ENCODE data around the gene S100A11. TPM values are rescaled to one million over a fixed set of nuclear protein-coding genes. Genes with fewer than 3 reads are reported as not detected.
A peak's percentile ranks its signal among the peaks of the same experiment; 100 is the strongest.
"Not testable (repeated sequence)": the region's sequence is repeated elsewhere in the genome, so short reads cannot be mapped to it uniquely, and the experiment has no call there.

The S100A11 gene
- total RNA-seq (2013), result 783 TPM
- polyA plus RNA-seq, result 1,000 to 10,000 TPM; 1,184 to 3,364 (median 2,621) TPM
- 428 and 830 TPM in 2 replicates for polyA minus RNA-seq
- 118 to 487 (median 149) reads per million in 11 experiments for total RNA-seq

DNA sequence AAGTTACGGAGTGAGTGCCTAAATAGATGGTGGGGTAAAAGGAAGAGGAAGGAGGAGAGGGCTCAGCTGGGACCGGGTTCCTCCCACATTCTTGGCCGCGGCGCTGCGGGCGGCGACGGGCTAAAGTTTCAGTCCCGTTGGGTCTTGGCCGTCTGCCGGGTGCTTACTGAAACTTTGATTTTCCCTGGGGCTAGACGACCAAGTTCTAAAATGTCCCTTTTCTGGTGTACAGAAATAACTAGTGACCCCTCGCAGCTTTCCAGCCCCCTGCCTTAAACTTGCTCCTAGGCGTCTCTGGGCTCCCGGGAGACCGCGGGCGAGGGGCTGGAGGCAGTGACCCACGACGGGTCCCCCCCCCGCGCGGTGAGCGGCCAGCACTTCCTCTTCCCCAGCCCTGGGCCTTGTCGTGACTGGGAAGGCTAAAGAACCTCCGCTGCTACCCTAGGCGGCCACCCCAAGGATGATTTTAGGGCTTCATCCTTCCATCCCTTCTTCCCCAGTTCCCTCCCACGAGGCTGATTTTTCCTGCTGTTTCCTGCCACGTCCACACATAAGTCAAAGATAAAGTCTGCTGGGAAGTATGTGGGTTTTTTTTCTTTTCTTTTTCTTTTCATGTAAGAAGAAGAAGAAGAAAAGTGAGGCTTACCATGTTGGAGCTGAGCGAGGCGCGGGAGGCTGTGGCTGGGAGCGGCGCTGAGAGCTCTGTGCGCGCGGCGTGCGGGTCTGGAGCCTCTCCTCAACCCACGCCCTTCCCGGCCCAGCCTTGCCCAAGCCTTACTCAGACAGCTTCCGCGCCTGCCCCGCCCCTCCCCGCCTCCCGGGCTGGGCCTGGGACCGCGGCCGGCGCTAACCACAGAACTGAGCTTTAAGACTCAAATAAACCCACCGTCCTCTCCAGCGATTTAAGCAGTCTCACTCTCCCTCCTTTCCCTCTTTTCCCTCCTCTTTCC, at the start of gene S100A11:
TSS of gene S100A11 (minus strand) at position 738 of the 950 bp plus-strand sequence. CDS start at position 649, 89 bp downstream.
- Mint-ChIP-seq H3K4me3 (peak within 1 kb of the TSS; percentile 95 to 98), H3K27me3 (ENCODE audit: low read depth in 3 of 3) (peaks cover 0 to 4% (median 0%) of the 10 kb centered on the region in 3 donors), H3K27ac (no peak within 1 kb of the TSS), H3K4me1 (peaks cover 33% of the 10 kb centered on the region), H3K9me3 (peaks cover 0 to 2% (median 1%) of the 10 kb centered on the region in 7 donors), H3K36me3 (peaks cover 42 to 43% of the 10 kb centered on the region in 2 donors)
- intact Hi-C loops (cut with micrococcal nuclease), result loop anchor here (5.0 kb wide), 1 partner anchor 44 kb away; the partner anchor contains the start of gene S100A10 (in 2 of the 2)
- H3K36me3 ChIP-seq (replicated peaks in 1 of 2; ENCODE audit: control insufficient read depth in 1 of 2, insufficient read depth in 2 of 2, low read length in 2 of 2), result peaks cover 29 to 36% of the 10 kb centered on the region in 2 donors
- peaks cover 59% of the 10 kb centered on the region for H3K79me2 ChIP-seq (ENCODE audit: insufficient read depth, low read length)
- H3K4me3 ChIP-seq (replicated peaks in 1 of 3; ENCODE audit: low read depth in 2 of 3, low read length in 3 of 3), result peak within 1 kb of the TSS; percentile 95 to 100 (median 100)
- H3K27ac ChIP-seq (ENCODE audit: low read depth in 1 of 2, low read length in 2 of 2), result peak within 1 kb of the TSS; percentile 98 to 99
- H2AFZ ChIP-seq (ENCODE audit: insufficient read depth, low read depth, low read length, poor library complexity, severe bottlenecking), result no peak within 1 kb of the TSS
- no peaks in the 10 kb centered on the region for H3K27me3 ChIP-seq (ENCODE audit: control insufficient read depth in 2 of 2, insufficient read depth in 2 of 2, low read length in 2 of 2)
- WGBS (ENCODE audit: insufficient coverage), result under 1% methylated on average over 46 of the region's 53 CpGs
- peak within 1 kb of the TSS; percentile 99 for H3K4me2 ChIP-seq (replicated peaks; ENCODE audit: extremely low read depth, low read length, poor library complexity, severe bottlenecking)
- peak within 1 kb of the TSS; percentile 99 for H3K9ac ChIP-seq (ENCODE audit: insufficient read depth, low read length, poor library complexity, severe bottlenecking)
- H3K4me1 ChIP-seq (ENCODE audit: control insufficient read depth in 1 of 2, insufficient read depth in 2 of 2, low read length in 2 of 2), result peaks cover 86 to 87% of the 10 kb centered on the region in 2 donors
- TF ChIP-seq, protein P1, sequence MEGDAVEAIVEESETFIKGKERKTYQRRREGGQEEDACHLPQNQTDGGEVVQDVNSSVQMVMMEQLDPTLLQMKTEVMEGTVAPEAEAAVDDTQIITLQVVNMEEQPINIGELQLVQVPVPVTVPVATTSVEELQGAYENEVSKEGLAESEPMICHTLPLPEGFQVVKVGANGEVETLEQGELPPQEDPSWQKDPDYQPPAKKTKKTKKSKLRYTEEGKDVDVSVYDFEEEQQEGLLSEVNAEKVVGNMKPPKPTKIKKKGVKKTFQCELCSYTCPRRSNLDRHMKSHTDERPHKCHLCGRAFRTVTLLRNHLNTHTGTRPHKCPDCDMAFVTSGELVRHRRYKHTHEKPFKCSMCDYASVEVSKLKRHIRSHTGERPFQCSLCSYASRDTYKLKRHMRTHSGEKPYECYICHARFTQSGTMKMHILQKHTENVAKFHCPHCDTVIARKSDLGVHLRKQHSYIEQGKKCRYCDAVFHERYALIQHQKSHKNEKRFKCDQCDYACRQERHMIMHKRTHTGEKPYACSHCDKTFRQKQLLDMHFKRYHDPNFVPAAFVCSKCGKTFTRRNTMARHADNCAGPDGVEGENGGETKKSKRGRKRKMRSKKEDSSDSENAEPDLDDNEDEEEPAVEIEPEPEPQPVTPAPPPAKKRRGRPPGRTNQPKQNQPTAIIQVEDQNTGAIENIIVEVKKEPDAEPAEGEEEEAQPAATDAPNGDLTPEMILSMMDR (IDR thresholded peaks at IDR 0.05), result no peak
- peaks cover 46% of the 10 kb centered on the region for H4K20me1 ChIP-seq (ENCODE audit: insufficient read depth, low read length)
- H3K9me3 ChIP-seq (replicated peaks in 1 of 2; ENCODE audit: control insufficient read depth in 1 of 2, insufficient read depth in 1 of 2, low read length in 2 of 2), result no peaks in the 10 kb centered on the region
- DNase-seq, result peak; percentile 88 to 92 (median 91)

DNA sequence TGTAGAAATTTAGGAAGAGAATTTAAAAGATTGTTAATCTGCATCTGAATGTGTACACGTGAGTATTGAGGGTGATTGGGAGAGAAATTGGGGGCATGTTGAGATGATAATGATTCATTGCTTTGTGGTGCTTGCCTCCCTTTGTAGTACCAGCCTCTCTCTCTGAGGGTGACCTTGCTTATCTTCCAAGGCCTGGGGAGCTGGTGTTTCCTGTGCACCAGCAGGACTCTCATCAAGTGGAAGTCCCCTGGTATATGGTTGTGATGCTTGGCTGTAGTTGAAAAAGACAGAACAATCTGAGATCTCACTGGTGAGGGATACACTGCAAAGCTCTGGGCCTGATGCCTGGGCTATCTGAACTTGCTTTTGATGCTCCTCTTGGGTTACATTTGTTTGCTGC, 48.0 kb upstream of the S100A11 start:
- Mint-ChIP-seq H3K27me3 (ENCODE audit: low read depth in 3 of 3) (peaks cover 2 to 11% (median 2%) of the 10 kb centered on the region in 3 donors), H3K36me3 (no peaks in the 10 kb centered on the region), H3K9me3 (peaks cover 0 to 4% (median 0%) of the 10 kb centered on the region in 7 donors), H3K4me3 (no peak overlapping the region), H3K27ac (no peak overlapping the region), H3K4me1 (no peaks in the 10 kb centered on the region)
- no peaks in the 10 kb centered on the region for H3K9me3 ChIP-seq (replicated peaks in 1 of 2; ENCODE audit: control insufficient read depth in 1 of 2, insufficient read depth in 1 of 2, low read length in 2 of 2)
- no peak overlapping the region for H3K4me2 ChIP-seq (replicated peaks; ENCODE audit: extremely low read depth, low read length, poor library complexity, severe bottlenecking)
- 57% methylated on average over 1 of the region's 1 CpG for WGBS (ENCODE audit: insufficient coverage)
- intact Hi-C loops (cut with micrococcal nuclease), result no loop called here
- no peaks in the 10 kb centered on the region for H3K79me2 ChIP-seq (ENCODE audit: insufficient read depth, low read length)
- no peak overlapping the region for H3K27ac ChIP-seq (ENCODE audit: low read depth in 1 of 2, low read length in 2 of 2)
- no peak overlapping the region for H3K4me3 ChIP-seq (replicated peaks in 1 of 3; ENCODE audit: low read depth in 2 of 3, low read length in 3 of 3)
- no peaks in the 10 kb centered on the region for H4K20me1 ChIP-seq (ENCODE audit: insufficient read depth, low read length)
- H3K36me3 ChIP-seq (replicated peaks in 1 of 2; ENCODE audit: control insufficient read depth in 1 of 2, insufficient read depth in 2 of 2, low read length in 2 of 2), result no peaks in the 10 kb centered on the region
- no peaks in the 10 kb centered on the region for H3K4me1 ChIP-seq (ENCODE audit: control insufficient read depth in 1 of 2, insufficient read depth in 2 of 2, low read length in 2 of 2)
- no peak overlapping the region for H3K9ac ChIP-seq (ENCODE audit: insufficient read depth, low read length, poor library complexity, severe bottlenecking)
- no peak overlapping the region for H2AFZ ChIP-seq (ENCODE audit: insufficient read depth, low read depth, low read length, poor library complexity, severe bottlenecking)
- no peak for DNase-seq
- TF ChIP-seq, protein P1 (IDR thresholded peaks at IDR 0.05), result no peak
- H3K27me3 ChIP-seq (ENCODE audit: control insufficient read depth in 2 of 2, insufficient read depth in 2 of 2, low read length in 2 of 2), result peaks cover 5 to 12% of the 10 kb centered on the region in 2 donors

DNA sequence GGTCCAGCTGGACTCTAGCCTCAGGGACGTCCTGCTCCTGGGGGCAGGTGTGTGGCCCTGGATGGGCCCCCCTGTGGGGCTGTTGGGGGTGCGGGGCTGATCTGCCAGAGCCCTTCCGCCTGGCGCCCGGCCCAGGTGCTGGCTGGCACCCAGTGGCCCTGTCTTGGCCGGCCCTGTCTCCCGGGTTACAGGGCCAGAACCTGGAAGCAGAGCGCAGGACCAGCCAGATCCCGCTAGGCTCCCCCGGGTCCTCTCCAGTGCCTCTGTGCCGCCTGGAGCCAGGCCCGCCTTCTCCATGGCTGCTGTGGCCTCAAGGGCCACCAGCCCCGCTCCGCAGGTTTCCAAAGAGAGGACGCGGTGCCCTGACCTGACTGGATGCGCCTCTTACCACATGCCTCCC, 44.2 kb upstream of the S100A11 start:
- H3K27ac Mint-ChIP-seq; H3K79me2 ChIP-seq (ENCODE audit: insufficient read depth, low read length); H3K36me3 ChIP-seq (replicated peaks in 1 of 2; ENCODE audit: control insufficient read depth in 1 of 2, insufficient read depth in 2 of 2, low read length in 2 of 2); intact Hi-C loops (cut with micrococcal nuclease); H3K27me3 ChIP-seq (ENCODE audit: control insufficient read depth in 2 of 2, insufficient read depth in 2 of 2, low read length in 2 of 2); H4K20me1 ChIP-seq (ENCODE audit: insufficient read depth, low read length); H3K4me1 Mint-ChIP-seq; H3K4me2 ChIP-seq (replicated peaks; ENCODE audit: extremely low read depth, low read length, poor library complexity, severe bottlenecking); DNase-seq; H2AFZ ChIP-seq (ENCODE audit: insufficient read depth, low read depth, low read length, poor library complexity, severe bottlenecking); H3K9me3 Mint-ChIP-seq; H3K9ac ChIP-seq (ENCODE audit: insufficient read depth, low read length, poor library complexity, severe bottlenecking); H3K4me1 ChIP-seq (ENCODE audit: control insufficient read depth in 1 of 2, insufficient read depth in 2 of 2, low read length in 2 of 2); H3K4me3 Mint-ChIP-seq; H3K36me3 Mint-ChIP-seq; H3K9me3 ChIP-seq (replicated peaks in 1 of 2; ENCODE audit: control insufficient read depth in 1 of 2, insufficient read depth in 1 of 2, low read length in 2 of 2); H3K27ac ChIP-seq (ENCODE audit: low read depth in 1 of 2, low read length in 2 of 2); H3K4me3 ChIP-seq (replicated peaks in 1 of 3; ENCODE audit: low read depth in 2 of 3, low read length in 3 of 3): not testable (repeated sequence)
- 95% methylated on average over 11 of the region's 17 CpGs for WGBS (ENCODE audit: insufficient coverage)
- peaks cover 2 to 19% (median 3%) of the 10 kb centered on the region in 3 donors for H3K27me3 Mint-ChIP-seq (ENCODE audit: low read depth in 3 of 3)

Data from CD14-positive monocyte (primary cell).